GM18519 (cell line): Measurements from ENCODE around the gene CA11.
"Not testable (repeated sequence)": the region's sequence is repeated elsewhere in the genome, so short reads cannot be mapped to it uniquely, and the experiment has no call there.

ENCODE experiments used
- ATAC-seq: cut with Tn5 transposase; IDR thresholded peaks from one replicate; pipeline ENCODE4 v1.9.1; 2021; ENCODE audit warnings: mild to moderate bottlenecking, moderate library complexity; ENCODE audit not compliant: unreplicated experiment, low FRiP score

CA11 gene

DNA sequence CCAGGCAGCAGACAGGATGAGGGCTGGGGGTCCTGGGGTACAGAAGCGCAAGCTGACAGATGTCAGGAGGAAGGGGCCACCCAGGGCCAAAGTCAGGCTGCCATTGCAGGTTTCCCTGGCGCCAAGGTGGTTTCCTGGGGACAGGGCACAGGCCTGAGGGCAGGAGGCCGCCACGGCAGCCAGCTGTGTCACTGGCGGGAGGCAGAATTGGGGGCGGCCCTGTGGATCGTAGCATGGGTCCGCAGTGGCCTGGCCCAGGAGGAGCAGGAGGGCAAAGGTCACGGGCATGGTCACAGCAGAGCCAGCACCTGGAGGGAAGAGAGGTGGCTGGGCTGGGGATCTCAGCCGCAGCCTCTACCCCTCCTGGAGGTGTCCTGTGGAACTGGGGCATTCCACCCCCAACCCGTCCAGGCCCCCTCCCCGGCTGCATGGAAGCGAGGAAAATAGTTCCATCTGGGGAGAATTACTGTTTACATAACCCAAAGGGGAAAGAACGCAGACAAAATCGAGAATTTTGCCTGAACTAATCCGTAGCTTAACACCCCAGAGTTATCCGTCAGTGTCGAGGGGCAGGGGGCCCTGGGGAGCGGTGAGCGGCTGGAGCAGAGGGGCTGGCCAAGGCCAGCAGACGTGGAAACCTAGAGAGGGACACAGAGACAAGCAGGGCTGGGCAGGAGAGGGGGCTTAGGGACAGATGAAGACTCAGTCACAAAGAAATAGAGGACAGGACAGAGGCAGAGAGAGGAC lies 24.9 kb upstream of the CA11 start:
- no peak for ATAC-seq

DNA sequence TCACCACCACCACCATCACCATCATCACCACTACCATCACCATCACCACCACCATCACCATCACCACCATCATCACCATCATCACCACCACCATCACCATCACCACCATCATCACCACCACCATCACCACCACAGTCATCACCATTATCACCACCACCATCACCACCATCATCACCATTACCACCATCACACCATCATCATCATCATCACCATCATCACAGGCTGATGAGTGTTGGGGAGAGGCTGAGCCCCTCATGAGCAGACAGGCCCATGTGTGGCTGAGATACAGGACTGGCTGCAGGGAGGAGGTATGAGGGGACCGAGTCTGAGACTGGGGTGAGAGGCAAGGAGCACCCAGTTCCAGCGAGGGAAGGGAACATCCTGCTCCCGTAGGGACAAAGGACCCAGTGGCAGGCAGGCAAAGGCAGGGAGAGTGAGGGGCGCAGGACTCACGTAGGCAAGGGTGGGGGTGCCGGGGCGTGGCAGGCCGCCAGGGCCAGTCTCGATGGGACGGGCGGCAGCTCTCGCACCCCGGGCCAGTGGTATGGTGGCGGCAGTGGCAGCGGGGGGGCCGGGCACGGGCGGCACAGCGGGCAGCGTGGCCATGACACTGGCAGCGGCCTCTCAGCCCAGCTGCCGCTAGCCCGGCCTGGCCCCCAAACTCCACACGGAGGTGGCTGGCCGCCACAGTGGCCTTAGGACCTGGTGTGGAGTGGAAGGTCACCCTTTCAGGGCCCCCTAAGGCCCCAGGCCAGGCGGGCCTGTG lies 24.1 kb upstream of the CA11 start:
- ATAC-seq: no peak

DNA sequence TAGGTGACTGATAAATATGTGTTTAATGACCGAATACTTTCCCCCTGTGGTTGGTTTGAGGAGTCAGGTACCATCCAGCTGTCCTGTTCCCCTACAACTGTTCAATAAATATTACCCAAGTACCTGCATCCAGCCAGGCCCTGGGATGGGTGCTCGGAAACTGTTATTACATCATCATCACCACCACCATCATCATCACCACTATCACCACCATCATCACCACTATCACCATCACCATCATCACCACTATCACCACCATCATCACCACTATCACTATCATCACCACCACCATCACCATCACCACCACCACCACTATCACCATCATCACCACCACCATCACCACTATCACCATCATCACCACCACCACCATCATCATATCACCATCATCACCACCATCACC lies 22.8 kb upstream of the CA11 start:
- ATAC-seq: no peak

DNA sequence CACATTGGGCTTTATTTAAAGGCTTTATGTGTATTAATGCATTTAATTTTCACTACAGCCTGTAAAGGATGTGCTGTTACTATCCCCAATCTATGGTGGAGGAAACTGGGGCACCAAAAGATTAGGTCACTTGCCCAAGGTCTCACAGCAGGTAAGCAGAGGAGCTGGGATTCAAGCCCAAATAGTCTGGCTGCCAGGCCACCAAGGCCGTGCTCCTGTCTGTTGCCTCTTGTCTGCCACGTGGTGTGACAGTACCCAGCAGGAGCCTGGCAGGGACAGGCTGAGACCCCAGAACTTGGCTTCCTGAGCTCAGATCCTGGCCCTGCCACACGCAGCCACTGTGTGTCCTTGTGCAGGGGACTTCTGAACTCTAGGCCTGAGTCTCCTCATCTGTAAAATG lies 22.3 kb upstream of the CA11 start:
- no peak for ATAC-seq

DNA sequence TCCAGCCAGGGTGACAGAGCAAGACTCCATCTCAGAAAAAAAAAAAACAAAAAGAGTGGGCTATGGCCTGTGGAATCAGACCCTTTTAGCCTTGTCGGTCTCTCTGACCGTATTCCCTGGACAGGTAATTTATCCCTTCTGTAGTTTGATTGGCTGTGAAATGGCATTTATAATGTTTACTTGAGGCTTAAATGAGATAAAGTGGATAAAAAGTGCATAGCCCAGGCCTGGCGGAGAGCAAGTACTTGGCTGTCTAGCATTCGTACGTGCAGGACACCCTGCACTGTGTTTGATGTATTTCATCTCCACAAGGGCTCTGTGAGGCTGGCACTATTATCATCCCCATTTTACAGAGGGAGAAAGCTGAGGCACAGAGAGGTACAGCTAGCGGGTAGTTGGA lies 19.8 kb upstream of the CA11 start:
- no peak for ATAC-seq

DNA sequence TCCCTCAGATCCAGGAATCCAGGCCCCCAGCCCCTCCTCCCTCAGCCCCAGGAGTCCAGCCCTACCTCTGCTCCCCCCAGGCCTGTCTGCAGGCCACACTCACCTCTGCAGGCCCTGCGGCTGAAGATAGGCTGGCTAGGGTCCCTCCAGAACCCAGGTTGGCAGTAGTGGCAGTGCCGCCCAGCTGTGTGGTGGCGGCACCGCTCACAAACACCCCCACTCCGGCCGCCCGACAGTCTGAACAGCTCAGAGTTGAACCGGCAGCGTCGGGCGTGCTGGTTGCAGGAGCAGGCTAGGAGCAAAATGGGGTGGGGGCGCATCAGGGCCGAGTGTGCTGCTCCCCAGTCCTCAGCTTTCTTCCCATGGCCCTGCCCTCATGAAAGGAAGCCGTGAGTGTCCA lies 18.5 kb upstream of the CA11 start:
- no peak for ATAC-seq

DNA sequence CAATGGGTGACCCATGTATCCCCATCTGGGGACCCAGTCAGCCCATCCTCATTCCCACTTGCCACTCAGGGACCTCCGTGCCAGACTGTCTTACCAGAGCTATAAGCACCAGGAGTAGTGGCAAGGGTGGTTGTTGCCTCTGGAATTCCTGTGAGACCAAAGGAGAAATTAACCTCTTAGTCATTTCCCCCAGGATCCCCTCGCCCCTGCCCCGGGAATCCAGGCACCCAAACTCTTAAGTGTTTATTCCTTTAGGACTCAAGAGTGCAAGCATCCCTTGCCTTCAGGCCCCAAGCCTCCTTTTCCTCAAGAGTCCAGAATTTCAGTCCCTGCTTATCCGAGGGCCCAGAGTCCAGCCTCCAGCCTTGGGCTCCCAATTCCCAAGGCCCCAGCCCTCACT lies 17.7 kb upstream of the CA11 start:
- ATAC-seq: no peak

DNA sequence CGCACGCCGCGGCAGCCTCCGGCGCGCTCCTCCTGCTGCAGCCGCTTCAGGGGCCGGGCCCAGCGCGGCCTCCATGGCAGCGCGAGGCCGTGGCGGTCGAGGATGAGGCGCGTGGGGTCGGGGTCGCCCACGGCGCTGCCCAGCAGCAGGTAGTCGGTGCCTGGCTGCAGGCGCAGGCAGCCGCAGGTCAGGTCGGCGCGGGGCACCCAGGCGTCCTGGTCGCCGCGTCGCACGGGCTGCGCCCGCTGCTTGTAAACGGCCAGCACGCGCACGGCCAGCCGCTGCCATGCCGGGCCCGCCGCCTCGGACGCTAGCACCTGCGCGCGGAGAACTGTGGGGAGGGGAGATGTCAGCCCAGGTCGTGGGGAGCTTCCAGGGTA lies 15.7 kb upstream of the CA11 start:
- no peak for ATAC-seq

DNA sequence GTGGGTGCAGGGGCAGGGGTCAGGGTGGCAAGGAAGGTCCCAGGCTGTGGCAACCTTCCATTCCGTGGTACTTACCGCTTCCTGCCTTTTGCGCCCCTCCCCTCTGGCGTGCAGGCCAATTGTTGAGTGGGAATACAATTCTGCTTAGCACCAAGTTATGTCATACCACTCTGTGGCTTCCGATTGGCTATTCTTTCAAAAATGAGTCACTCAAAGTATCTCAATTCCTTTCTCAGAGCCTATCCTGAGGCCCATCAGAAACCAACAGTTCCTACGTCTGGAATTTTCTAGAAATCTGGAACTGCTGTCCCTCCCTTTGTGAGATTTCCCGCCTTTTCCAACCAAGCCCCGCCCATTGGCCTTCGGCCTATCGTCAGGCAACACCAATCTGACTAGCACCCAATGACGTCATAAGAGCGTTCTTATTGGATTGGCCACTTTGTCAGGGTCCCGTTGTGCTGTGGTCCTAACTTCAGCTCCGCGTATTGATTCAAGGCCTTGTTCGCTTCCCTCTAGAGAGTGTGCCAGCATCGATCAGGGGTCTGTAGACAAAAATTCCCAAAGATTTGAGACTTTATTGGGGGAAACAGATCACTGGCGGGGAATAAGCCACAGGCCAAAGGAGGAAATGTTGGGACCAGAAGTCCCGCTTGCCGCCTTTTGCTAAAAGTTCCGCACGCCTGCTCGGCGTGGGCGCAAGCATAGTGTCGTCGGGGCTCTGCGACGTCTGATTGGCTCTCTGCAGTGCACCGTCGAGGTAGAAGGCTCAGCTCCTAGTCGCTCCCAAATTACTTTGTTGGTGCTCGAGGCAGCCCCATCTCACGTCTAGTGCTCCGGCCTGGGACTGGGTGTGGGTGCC lies 15.1 kb upstream of the CA11 start:
- ATAC-seq: no peak

DNA sequence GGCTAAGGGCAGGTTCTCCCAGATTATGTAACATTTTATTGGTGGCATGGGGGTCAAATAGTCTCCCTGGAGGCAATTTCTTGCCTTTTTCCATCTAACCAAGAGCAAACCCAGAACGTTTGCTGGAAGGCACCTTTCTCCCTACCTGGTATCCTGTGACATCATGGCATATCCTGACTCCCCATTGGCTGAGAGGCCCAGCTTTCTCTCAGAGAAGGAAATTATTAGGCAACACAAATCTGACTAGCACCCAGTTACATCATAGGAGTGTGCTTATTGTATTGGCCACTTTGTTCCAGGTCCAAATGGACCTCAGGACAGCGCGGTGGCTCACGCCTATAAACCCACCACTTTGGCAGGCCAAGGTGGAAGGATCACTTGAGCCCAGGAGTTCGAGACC lies 13.8 kb upstream of the CA11 start:
- ATAC-seq: no peak

DNA sequence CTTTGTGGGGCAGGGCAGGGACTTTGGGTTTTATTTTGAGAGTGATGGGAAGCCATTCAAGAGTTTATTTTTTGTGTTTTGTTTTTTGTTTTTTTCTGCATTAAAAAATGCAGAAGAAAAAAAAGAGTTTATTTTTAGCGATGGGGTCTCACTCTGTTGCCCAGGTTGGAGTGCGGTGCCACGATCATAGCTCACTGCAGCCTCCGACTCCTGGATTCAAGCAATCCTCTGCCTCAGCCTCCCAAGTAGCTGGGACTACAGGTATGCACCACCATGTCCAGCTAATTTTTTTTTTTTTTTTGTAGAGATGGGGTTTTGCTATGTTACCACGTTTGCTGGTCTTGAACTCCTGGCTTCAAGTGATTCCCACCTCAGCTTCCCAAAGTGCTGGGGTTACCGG lies 12.5 kb upstream of the CA11 start:
- ATAC-seq: no peak

DNA sequence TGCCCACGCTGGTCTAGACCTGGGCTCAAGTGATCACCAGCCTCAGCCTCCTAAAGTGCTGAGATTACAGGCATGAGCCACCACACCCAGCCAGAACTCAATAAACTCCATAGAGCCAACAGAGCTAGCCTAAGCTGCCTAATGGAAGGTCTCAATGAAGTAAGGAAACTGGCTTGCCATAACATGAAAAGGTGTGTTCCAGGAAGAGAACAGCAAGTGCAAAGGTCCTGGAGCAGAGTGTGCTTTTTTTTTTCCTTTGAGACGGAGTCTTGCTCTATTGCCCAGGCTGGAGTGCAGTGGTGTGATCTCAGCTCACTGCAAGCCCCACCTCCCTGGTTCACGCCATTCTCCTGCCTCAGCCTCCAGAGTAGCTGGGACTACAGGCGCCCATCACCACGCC lies 11.8 kb upstream of the CA11 start:
- ATAC-seq: not testable (repeated sequence)

DNA sequence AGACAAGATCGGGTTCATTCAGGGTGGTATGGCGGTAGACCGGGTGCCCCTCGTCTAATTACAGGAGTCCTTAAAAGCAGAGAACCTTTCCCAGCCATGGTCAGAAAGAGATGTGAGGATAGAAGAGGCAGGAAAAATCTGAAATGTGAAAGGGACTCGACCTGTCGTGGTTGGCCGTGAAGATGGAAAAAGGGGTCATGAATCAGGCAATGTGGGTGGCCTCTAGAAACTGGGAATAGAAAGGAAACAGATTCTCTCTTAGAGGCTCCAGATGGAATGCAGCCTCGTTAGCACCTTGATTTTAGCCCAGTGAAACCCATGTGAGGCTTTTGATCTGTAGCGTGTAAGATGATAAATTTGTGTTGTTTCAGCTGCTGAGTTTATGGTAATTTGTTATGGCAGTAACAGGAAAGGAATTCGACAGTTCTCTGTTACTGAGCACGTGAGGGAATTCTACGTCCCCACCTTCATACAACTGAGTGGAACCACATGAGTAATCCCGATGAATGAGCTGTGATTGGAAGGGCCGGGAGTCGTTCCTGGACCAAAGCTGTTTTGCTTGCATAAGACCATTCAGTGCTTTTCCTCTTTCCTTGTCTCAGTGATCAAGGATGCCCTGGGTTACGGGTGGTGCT lies 11.0 kb upstream of the CA11 start:
- ATAC-seq: no peak

DNA sequence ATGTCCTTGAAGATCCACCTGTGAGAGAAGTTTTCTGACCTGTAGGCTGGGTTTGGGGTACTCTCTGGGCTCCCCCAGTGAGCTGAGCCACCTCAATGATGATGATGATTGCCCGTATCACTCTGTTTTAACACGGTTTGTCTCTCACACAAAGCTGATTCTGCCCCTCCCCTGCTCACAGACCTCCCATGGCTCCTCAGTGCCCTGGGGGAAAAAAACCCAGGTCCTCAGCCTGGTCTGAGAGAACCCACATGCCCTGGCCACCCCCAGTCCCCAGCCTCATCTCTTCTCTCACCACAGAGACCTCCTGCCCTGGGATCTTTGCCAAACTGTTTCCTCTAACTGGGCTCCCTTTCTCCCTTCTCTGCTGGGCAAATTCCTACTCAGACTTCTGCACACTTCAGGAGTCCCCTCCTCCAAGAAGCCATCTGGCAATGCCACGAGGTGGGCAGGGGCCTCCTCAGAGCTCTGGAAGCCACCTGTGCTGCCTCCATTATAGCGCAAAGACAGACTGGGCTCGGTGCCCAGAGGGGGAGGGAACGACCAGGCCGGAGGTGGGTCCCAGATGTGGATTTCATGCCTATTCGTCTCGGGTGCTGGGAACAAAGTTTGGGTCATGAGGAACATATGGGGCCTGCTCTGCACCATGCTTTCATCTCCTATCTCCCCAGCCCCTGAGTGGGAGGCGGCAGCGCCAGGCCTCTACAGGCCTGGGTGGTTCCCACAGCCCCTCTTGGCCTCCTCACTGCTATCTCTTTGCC lies 8.5 kb upstream of the CA11 start:
- ATAC-seq: no peak

DNA sequence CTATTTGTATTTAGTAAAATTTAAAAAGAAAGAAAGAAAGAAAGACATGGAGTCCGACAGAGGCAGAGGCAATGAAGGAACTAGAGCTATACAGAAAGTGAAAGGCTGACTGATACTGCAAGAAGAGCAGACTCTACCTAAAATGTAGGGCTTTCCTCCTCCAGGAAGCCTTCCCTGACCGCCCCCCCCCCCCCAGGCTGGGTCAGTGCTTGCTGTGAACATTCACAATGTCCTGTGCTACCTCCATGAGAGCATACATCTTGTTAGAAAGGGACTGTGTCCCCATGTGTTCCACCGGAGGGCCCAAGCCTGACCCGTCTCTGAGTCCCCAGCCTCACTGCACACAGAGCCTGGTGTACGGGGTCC lies 5.7 kb upstream of the CA11 start:
- no peak for ATAC-seq

DNA sequence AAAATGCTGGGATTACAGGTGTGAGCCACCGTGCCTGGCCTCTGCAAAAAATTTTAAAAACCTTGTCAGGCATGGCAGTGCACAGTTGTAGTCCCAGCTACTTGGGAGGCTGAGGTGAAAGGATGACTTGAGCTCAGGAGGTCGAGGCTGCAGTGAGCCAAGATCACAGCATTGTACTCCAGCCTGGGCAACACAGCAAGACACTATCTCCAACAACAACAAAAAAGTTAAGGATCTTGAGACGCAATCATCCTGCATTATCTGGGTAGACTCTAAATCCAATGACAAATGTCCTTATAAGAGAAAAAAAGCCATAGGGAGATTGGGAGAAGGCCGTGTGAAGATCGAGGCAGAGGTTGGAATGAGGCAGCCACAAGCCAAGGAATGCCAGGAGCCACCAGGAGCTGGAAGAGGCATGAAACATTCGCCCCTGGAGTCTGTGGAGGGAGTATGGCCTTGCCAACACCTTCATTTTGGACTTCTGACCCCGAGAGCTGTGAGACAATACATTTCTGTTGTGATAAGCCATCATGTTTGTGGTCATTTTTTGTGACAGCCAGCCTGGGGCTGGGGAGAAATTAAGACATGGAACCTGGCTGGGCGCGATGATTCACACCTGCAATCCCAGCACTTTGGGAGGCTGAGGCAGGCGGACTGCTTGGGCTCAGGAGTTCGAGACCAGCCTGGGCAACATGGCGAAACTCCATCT lies 5.1 kb upstream of the CA11 start:
- no peak for ATAC-seq

DNA sequence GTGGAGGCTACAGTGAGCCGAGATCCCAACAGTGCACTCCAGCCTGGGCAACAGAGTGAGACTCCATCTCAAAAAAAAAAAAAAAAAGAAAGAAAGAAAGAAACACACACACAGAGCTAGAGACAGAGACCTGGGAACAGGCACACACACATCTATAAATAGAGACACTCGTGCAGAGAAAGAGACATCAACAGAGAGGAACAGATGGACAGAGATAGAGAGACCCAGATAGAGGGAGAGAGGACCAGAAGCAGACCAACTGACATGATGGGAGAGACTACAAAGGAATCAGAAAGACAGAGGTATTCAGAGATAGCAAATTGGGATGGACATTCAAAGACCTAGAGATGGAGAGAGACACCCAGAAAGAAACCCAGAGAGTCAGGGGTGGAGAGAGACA lies 2.1 kb upstream of the CA11 start:
- no peak for ATAC-seq

DNA sequence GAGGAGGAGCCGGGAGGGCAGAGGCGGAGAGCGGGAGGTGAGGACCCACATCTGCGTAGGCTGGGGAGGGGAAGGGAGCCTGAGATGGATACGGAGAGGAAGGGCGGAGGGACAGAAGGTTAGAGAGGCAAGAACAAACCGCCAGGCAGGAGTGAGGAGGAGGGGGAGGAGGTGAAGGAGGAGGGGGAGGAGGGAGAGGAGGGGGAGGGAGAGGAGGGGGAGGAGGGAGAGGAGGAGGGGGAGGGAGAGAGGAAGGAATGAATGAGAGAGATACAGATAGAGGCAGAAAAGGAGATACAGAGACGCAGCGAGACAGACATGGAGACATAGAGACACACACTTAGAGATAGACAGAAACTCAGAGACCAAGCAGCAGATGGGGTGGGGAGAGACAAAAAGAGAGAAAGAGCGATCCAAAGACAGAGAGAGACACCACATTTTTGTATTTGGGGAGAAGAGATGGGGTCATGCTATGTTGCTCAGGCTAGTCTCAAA lies 782 bp upstream of the CA11 start:
- ATAC-seq: no peak

DNA sequence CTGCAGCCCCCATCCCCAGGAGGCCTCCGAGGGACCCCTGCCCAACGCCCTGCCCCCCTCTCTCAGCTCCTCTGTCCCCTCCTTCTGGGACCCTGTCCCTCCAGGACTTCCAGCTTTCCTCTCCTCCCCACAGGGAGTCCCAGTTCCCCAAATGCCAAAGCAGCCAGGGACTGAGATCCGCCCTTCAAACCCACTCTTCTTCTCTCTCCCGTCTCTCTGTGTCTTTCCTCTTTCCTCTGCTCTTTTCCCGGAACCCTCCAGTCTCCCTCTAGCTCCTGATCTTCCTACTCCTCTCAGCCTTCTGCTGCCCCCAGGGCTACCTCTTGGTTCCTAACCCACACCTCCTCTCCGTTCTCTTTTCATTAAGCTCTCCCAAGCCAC lies 377 bp downstream of the CA11 start:
- ATAC-seq: no peak
